ENCODE data around the gene SLIT1.

SLIT1 gene

DNA sequence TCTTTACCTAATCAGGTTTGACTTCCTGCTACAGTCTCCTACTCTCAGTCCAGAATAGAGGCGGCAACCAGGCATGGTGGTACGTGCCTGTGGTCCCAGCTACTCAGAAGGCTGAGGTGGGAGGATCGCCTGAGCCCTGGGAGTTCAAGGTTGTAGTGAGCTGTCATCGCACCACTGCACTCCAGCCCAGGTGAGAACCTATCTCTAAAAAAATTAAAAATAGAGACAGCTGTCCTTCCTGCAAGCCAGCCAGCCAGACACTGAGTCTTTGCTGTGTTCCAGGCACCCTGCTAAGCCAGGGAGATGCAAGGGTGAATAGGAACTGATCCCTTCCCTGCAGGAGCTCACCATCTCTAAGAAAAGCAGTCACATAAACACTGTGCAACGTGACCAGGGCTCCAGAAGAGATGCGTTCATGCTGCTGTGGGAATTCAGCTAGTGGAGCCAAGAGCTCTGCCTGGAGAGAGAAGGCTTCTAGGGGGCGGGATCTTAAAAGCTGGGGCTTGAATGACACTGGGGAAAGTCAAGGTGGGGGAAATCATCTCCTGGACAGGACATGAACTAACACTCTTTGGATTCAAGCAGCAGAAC lies 22.1 kb upstream of the SLIT1 start:
- no peak overlapping the region for H3K27ac ChIP-seq (replicated peaks; ENCODE audit: low read length)
- DNase-seq (ENCODE audit: low spot score) = no peak
- no peak overlapping the region for H2BK15ac ChIP-seq (ENCODE audit: low read length)

DNA sequence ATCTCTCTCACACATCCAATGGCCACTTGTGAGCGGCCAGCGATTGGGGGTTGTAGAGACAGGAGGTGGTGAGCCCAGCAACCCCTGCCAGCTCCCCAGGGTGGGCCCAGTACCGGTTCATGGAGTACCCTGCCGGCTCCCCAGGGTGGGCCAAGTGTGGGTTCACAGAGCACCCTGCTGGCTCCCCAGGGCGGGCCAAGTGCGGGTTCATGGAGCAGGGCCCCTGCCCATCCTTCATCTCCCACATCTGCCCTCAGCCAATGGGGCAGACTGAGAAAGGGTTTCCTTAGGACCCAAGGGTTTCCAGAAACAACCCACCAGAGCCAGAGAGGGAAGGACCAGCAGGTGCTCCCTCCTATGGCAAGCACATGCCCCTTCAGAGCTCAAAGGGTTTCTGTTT lies 21.4 kb upstream of the SLIT1 start:
- peak overlapping the region; percentile 49 for H2AK5ac ChIP-seq (ENCODE audit: low read depth, low read length)
- H3K4me3 ChIP-seq (ENCODE audit: low read length in 2 of 2) = no peak overlapping the region
- H4K8ac ChIP-seq (ENCODE audit: low read depth, low read length) = no peak overlapping the region
- H3K14ac ChIP-seq (ENCODE audit: low read length) = no peak overlapping the region
- H2BK15ac ChIP-seq (ENCODE audit: low read length) = no peak overlapping the region
- no peaks in the 10 kb centered on the region for H3K79me1 ChIP-seq (ENCODE audit: low read depth, low read length)
- WGBS, 2 donors (ENCODE audit: extremely low coverage in 2 of 2, insufficient read length in 2 of 2, insufficient replicate concordance in 1 of 2) = no CpG with 5 or more reads among the region's 6 CpGs
- H3K9me3 ChIP-seq (replicated peaks in 1 of 2; ENCODE audit: control insufficient read depth in 2 of 2, insufficient read depth in 1 of 2, low read depth in 1 of 2, low read length in 2 of 2) = peaks cover 2 to 6% of the 10 kb centered on the region in 2 donors
- H2BK120ac ChIP-seq (ENCODE audit: low read depth, low read length) = no peak overlapping the region
- DNase-seq (ENCODE audit: low spot score) = no peak
- no peak overlapping the region for H3K9ac ChIP-seq (ENCODE audit: low read depth, low read length, poor library complexity)
- H2AFZ ChIP-seq (ENCODE audit: low read length) = no peak overlapping the region
- peaks cover 0 to 8% (median 0%) of the 10 kb centered on the region in 3 experiments for H3K27me3 ChIP-seq (ENCODE audit: control insufficient read depth in 3 of 3, insufficient read depth in 3 of 3, low read depth in 1 of 3, low read length in 3 of 3)
- no peaks in the 10 kb centered on the region for H3K36me3 ChIP-seq (replicated peaks in 1 of 2; ENCODE audit: control insufficient read depth in 2 of 2, insufficient read depth in 2 of 2, low read length in 2 of 2)
- no peak overlapping the region for H3K4ac ChIP-seq (ENCODE audit: low read length)
- no peak overlapping the region for H2BK12ac ChIP-seq (ENCODE audit: low read length)
- no peak overlapping the region for H3K27ac ChIP-seq (replicated peaks; ENCODE audit: low read length)
- H3K4me2 ChIP-seq (ENCODE audit: insufficient read depth, low read length, poor library complexity, severe bottlenecking) = no peak overlapping the region
- no peak overlapping the region for H4K91ac ChIP-seq (ENCODE audit: low read depth, low read length, poor library complexity)
- peaks cover 0 to 3% of the 10 kb centered on the region in 2 donors for H3K4me1 ChIP-seq (ENCODE audit: control insufficient read depth in 2 of 2, insufficient read depth in 1 of 2, low read depth in 1 of 2, low read length in 2 of 2)
- no peak overlapping the region for H2BK5ac ChIP-seq (ENCODE audit: low read length)
- H3K23ac ChIP-seq (ENCODE audit: low read depth, low read length, poor library complexity) = no peak overlapping the region
- no peak overlapping the region for H3K18ac ChIP-seq (ENCODE audit: low read length)

More for the DNA sequence above, 22.1 kb upstream of the SLIT1 start:
- H3K18ac ChIP-seq (ENCODE audit: low read length) = no peak overlapping the region
- H3K36me3 ChIP-seq (replicated peaks in 1 of 2; ENCODE audit: control insufficient read depth in 2 of 2, insufficient read depth in 2 of 2, low read length in 2 of 2) = no peaks in the 10 kb centered on the region
- peaks cover 2 to 6% of the 10 kb centered on the region in 2 donors for H3K9me3 ChIP-seq (replicated peaks in 1 of 2; ENCODE audit: control insufficient read depth in 2 of 2, insufficient read depth in 1 of 2, low read depth in 1 of 2, low read length in 2 of 2)
- no peak overlapping the region for H4K91ac ChIP-seq (ENCODE audit: low read depth, low read length, poor library complexity)
- H3K9ac ChIP-seq (ENCODE audit: low read depth, low read length, poor library complexity) = no peak overlapping the region
- WGBS, 2 donors (ENCODE audit: extremely low coverage in 2 of 2, insufficient read length in 2 of 2, insufficient replicate concordance in 1 of 2) = no CpG with 5 or more reads among the region's 7 CpGs
- H3K4me2 ChIP-seq (ENCODE audit: insufficient read depth, low read length, poor library complexity, severe bottlenecking) = no peak overlapping the region
- no peak overlapping the region for H4K8ac ChIP-seq (ENCODE audit: low read depth, low read length)
- no peaks in the 10 kb centered on the region for H3K79me1 ChIP-seq (ENCODE audit: low read depth, low read length)
- no peak overlapping the region for H3K4ac ChIP-seq (ENCODE audit: low read length)
- H3K14ac ChIP-seq (ENCODE audit: low read length) = no peak overlapping the region
- H3K4me1 ChIP-seq (ENCODE audit: control insufficient read depth in 2 of 2, insufficient read depth in 1 of 2, low read depth in 1 of 2, low read length in 2 of 2) = peaks cover 0 to 3% of the 10 kb centered on the region in 2 donors
- no peak overlapping the region for H2AK5ac ChIP-seq (ENCODE audit: low read depth, low read length)
- no peak overlapping the region for H3K4me3 ChIP-seq (ENCODE audit: low read length in 2 of 2)
- peak overlapping the region; percentile 28 for H2BK120ac ChIP-seq (ENCODE audit: low read depth, low read length)
- no peak overlapping the region for H2BK12ac ChIP-seq (ENCODE audit: low read length)
- no peak overlapping the region for H2BK5ac ChIP-seq (ENCODE audit: low read length)
- H3K27me3 ChIP-seq (ENCODE audit: control insufficient read depth in 3 of 3, insufficient read depth in 3 of 3, low read depth in 1 of 3, low read length in 3 of 3) = peaks cover 0 to 8% (median 0%) of the 10 kb centered on the region in 3 experiments
- no peak overlapping the region for H3K23ac ChIP-seq (ENCODE audit: low read depth, low read length, poor library complexity)
- no peak overlapping the region for H2AFZ ChIP-seq (ENCODE audit: low read length)

DNA sequence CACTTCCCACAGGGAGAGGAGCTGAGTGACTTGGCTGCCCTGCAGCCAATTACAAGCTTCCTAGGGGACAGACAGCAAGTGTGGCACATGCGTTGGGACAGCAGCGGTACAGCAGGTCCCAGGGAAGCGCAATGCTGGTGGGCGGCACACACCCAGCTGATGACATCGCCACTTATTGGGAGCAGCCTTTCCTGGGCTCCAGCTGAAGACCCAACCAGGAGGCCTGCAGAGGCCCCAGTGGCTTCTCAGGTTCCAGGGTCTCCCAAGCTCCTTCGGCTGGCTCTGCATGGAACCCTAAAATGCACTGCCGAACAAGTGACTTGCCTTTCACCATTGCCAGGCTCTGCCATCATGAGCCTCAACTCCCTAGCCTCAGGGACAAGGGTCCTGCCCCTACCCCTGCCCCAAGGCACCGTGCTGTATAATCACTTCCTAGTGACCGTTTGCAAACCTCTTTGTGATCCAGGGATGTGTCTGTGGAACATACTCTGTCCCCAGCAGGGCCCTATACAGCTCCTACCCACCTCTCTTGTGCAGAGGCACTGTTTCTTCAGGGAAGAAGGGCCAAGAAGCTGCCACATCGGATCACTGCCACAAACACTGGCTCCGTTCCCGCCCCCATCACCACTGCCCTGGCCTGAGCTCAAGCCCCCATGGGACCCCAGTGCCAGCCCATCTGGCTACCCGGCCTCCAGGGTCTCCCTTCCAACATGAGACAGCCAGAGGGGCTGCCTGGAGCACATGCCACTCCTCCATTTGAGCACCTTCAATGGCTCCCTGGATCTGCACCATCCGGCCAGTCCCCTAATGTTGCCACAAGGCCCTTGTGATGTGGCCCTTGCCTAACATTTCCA lies 19.3 kb upstream of the SLIT1 start:
- no peak overlapping the region for H4K8ac ChIP-seq (ENCODE audit: low read depth, low read length)
- no peak overlapping the region for H2BK12ac ChIP-seq (ENCODE audit: low read length)
- H3K79me1 ChIP-seq (ENCODE audit: low read depth, low read length) = no peaks in the 10 kb centered on the region
- H2BK120ac ChIP-seq (ENCODE audit: low read depth, low read length) = no peak overlapping the region
- H3K4me1 ChIP-seq (ENCODE audit: control insufficient read depth in 2 of 2, insufficient read depth in 1 of 2, low read depth in 1 of 2, low read length in 2 of 2) = peaks cover 0 to 3% of the 10 kb centered on the region in 2 donors
- no peak overlapping the region for H3K4me3 ChIP-seq (ENCODE audit: low read length in 2 of 2)
- H3K18ac ChIP-seq (ENCODE audit: low read length) = peak overlapping the region; percentile 55
- H4K91ac ChIP-seq (ENCODE audit: low read depth, low read length, poor library complexity) = no peak overlapping the region
- DNase-seq (ENCODE audit: low spot score) = no peak
- no peak overlapping the region for H3K4ac ChIP-seq (ENCODE audit: low read length)
- peak overlapping the region; percentile 26 for H3K14ac ChIP-seq (ENCODE audit: low read length)
- no peak overlapping the region for H2BK15ac ChIP-seq (ENCODE audit: low read length)
- H3K23ac ChIP-seq (ENCODE audit: low read depth, low read length, poor library complexity) = no peak overlapping the region
- peak overlapping the region; percentile 87 for H2BK5ac ChIP-seq (ENCODE audit: low read length)
- H2AK5ac ChIP-seq (ENCODE audit: low read depth, low read length) = peak overlapping the region; percentile 32
- H2AFZ ChIP-seq (ENCODE audit: low read length) = no peak overlapping the region
- no peak overlapping the region for H3K9ac ChIP-seq (ENCODE audit: low read depth, low read length, poor library complexity)
- no peaks in the 10 kb centered on the region for H3K36me3 ChIP-seq (replicated peaks in 1 of 2; ENCODE audit: control insufficient read depth in 2 of 2, insufficient read depth in 2 of 2, low read length in 2 of 2)
- WGBS, 2 donors (ENCODE audit: extremely low coverage in 2 of 2, insufficient read length in 2 of 2, insufficient replicate concordance in 1 of 2) = no CpG with 5 or more reads among the region's 14 CpGs
- no peak overlapping the region for H3K4me2 ChIP-seq (ENCODE audit: insufficient read depth, low read length, poor library complexity, severe bottlenecking)
- H3K27ac ChIP-seq (replicated peaks; ENCODE audit: low read length) = no peak overlapping the region
- H3K27me3 ChIP-seq (ENCODE audit: control insufficient read depth in 3 of 3, insufficient read depth in 3 of 3, low read depth in 1 of 3, low read length in 3 of 3) = peaks cover 0 to 8% (median 0%) of the 10 kb centered on the region in 3 experiments
- peaks cover 2 to 6% of the 10 kb centered on the region in 2 donors for H3K9me3 ChIP-seq (replicated peaks in 1 of 2; ENCODE audit: control insufficient read depth in 2 of 2, insufficient read depth in 1 of 2, low read depth in 1 of 2, low read length in 2 of 2)

DNA sequence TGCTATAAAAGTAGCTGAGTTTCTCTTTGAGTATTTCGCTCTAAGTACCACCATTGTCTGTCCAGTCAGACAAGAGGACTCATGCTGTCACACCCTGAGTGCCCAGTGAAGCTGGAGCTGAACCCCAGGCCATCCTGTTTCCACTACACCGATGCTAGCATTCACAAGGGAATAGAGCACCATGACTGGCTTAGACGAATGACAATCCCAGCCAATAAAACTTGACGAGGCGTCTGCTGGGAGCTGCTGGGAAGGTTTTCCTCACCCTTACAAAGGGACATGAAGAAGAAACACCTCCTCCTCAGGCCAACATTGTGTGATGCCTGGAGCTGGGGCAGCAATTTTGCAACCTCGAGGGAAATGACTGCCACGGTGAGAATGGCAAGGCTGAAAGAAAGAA lies 17.5 kb upstream of the SLIT1 start:
- Histone ChIP-seq H2AFZ (ENCODE audit: low read length) (no peak overlapping the region), H3K23ac (ENCODE audit: low read depth, low read length, poor library complexity) (no peak overlapping the region), H3K4me3 (ENCODE audit: low read length in 2 of 2) (no peak overlapping the region), H3K27ac (replicated peaks; ENCODE audit: low read length) (no peak overlapping the region), H3K9me3 (replicated peaks in 1 of 2; ENCODE audit: control insufficient read depth in 2 of 2, insufficient read depth in 1 of 2, low read depth in 1 of 2, low read length in 2 of 2) (peaks cover 2 to 6% of the 10 kb centered on the region in 2 donors), H4K8ac (ENCODE audit: low read depth, low read length) (no peak overlapping the region), H3K18ac (ENCODE audit: low read length) (no peak overlapping the region), H3K14ac (ENCODE audit: low read length) (no peak overlapping the region), H4K91ac (ENCODE audit: low read depth, low read length, poor library complexity) (no peak overlapping the region), H2BK5ac (ENCODE audit: low read length) (no peak overlapping the region), H2BK15ac (ENCODE audit: low read length) (no peak overlapping the region), H3K9ac (ENCODE audit: low read depth, low read length, poor library complexity) (no peak overlapping the region), H2AK5ac (ENCODE audit: low read depth, low read length) (no peak overlapping the region), H3K27me3 (ENCODE audit: control insufficient read depth in 3 of 3, insufficient read depth in 3 of 3, low read depth in 1 of 3, low read length in 3 of 3) (peaks cover 0 to 11% (median 0%) of the 10 kb centered on the region in 3 experiments), H2BK120ac (ENCODE audit: low read depth, low read length) (no peak overlapping the region), H2BK12ac (ENCODE audit: low read length) (no peak overlapping the region), H3K36me3 (replicated peaks in 1 of 2; ENCODE audit: control insufficient read depth in 2 of 2, insufficient read depth in 2 of 2, low read length in 2 of 2) (no peaks in the 10 kb centered on the region), H3K4ac (ENCODE audit: low read length) (no peak overlapping the region), H3K4me1 (ENCODE audit: control insufficient read depth in 2 of 2, insufficient read depth in 1 of 2, low read depth in 1 of 2, low read length in 2 of 2) (peaks cover 0 to 3% of the 10 kb centered on the region in 2 donors), H3K79me1 (ENCODE audit: low read depth, low read length) (no peaks in the 10 kb centered on the region), H3K4me2 (ENCODE audit: insufficient read depth, low read length, poor library complexity, severe bottlenecking) (no peak overlapping the region)
- DNase-seq (ENCODE audit: low spot score) = no peak
- no CpG with 5 or more reads among the region's 7 CpGs for WGBS, 2 donors (ENCODE audit: extremely low coverage in 2 of 2, insufficient read length in 2 of 2, insufficient replicate concordance in 1 of 2)
